Osteoblast (primary cell): ENCODE measurements around the gene RABEPK. TPM values are rescaled to one million over a fixed set of nuclear protein-coding genes. Genes with fewer than 3 reads are reported as not detected.
A peak's percentile ranks its signal among the peaks of the same experiment; 100 is the strongest.
"Not testable (repeated sequence)": the region's sequence is repeated elsewhere in the genome, so short reads cannot be mapped to it uniquely, and the experiment has no call there.

Experiments used
- DNase-seq: peaks from one replicate; pipeline ENCODE4 v3.0.0; 2011; ENCODE audit warnings: low spot score, mixed read lengths; ENCODE audit not compliant: insufficient read length; ENCODE audit errors: missing footprints
- H2AFZ ChIP-seq: 2 replicates; pipeline ENCODE4 v1.6.0; 2011; ENCODE audit warnings: mild to moderate bottlenecking, low read length
- H3K27ac ChIP-seq: 2 replicates; pipeline ENCODE4 v1.5.1; 2011; ENCODE audit warnings: mild to moderate bottlenecking, low read depth, low read length, moderate library complexity
- H3K27me3 ChIP-seq: 2 replicates; pipeline ENCODE4 v1.6.0; 2012; ENCODE audit warnings: mild to moderate bottlenecking, control low read depth, inconsistent platforms, low read length, moderate library complexity; ENCODE audit not compliant: insufficient read depth
- H3K36me3 ChIP-seq: 2 replicates; pipeline ENCODE4 v1.5.1; 2011; ENCODE audit warnings: mild to moderate bottlenecking, low read length, control low read depth, moderate library complexity; ENCODE audit not compliant: insufficient read depth
- H3K4me1 ChIP-seq: 2 replicates; pipeline ENCODE4 v1.5.1; 2011; ENCODE audit warnings: mild to moderate bottlenecking, low read length, control low read depth, moderate library complexity; ENCODE audit not compliant: insufficient read depth
- H3K4me2 ChIP-seq: 2 replicates; pipeline ENCODE4 v1.6.0; 2011; ENCODE audit warnings: mild to moderate bottlenecking, low read length; ENCODE audit not compliant: insufficient read depth
- H3K4me3 ChIP-seq: fragments of 200-600 bp; sonication (generic); 3 replicates; pipeline ENCODE4 v1.5.1; 2012; ENCODE audit warnings: mild to moderate bottlenecking, low read length, inconsistent platforms; ENCODE audit not compliant: insufficient read depth
- H3K79me2 ChIP-seq: 2 replicates; pipeline ENCODE4 v1.6.0; 2012; ENCODE audit warnings: mild to moderate bottlenecking, low read length, control low read depth, inconsistent platforms; ENCODE audit not compliant: insufficient read depth
- H3K9me3 ChIP-seq: 2 replicates; pipeline ENCODE4 v1.5.1; 2011; ENCODE audit warnings: low read depth, low read length, control low read depth
- H4K20me1 ChIP-seq: 2 replicates; pipeline ENCODE4 v1.6.0; 2012; ENCODE audit warnings: mild to moderate bottlenecking, low read length, control low read depth; ENCODE audit not compliant: insufficient read depth
- total RNA-seq: library from RNA; depleted of rRNA; stranded (reverse); fragments of >200 nt; gene quantifications from 2 replicates; pipeline ENCODE4 v1.2.3, GENCODE V29; 2012
- TF ChIP-seq, protein P1 (sequence below): IDR thresholded peaks from 2 replicates; pipeline ENCODE4 v1.5.1; 2011; ENCODE audit warnings: mild to moderate bottlenecking, low read depth, low read length, moderate library complexity; ENCODE audit errors: extremely low read depth

Gene RABEPK
- total RNA-seq, 1 donor: 28.6 TPM

DNA sequence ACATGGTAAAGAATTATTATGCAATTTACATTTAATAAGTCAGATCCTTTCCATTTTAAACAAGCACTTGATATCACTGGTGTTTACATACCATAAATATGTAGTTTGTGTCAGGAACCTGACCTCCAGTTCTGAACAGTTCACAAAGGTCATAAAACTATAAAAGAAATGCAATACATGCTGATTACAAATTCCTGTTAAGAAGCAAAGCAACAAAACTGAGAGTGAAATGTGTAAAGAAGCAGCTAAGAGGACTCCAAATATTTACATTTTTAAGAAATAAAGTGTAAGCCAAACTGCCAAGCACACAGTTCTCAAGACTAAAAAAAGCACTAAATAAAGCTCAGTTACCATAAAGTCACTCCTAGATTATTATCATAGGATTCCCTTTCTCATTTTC is 39.6 kb upstream of the RABEPK start:
- H3K4me1 ChIP-seq: peaks cover 16% of the 10 kb centered on the region
- no peak overlapping the region for H3K4me3 ChIP-seq
- peaks cover 18% of the 10 kb centered on the region for H3K36me3 ChIP-seq
- H4K20me1 ChIP-seq: no peaks in the 10 kb centered on the region
- peaks cover 57% of the 10 kb centered on the region for H3K79me2 ChIP-seq
- no peak overlapping the region for H2AFZ ChIP-seq
- DNase-seq: no peak
- H3K4me2 ChIP-seq: no peak overlapping the region
- no peaks in the 10 kb centered on the region for H3K27me3 ChIP-seq
- H3K27ac ChIP-seq: peak overlapping the region; percentile 34
- H3K9me3 ChIP-seq: no peaks in the 10 kb centered on the region
- TF ChIP-seq, protein P1, sequence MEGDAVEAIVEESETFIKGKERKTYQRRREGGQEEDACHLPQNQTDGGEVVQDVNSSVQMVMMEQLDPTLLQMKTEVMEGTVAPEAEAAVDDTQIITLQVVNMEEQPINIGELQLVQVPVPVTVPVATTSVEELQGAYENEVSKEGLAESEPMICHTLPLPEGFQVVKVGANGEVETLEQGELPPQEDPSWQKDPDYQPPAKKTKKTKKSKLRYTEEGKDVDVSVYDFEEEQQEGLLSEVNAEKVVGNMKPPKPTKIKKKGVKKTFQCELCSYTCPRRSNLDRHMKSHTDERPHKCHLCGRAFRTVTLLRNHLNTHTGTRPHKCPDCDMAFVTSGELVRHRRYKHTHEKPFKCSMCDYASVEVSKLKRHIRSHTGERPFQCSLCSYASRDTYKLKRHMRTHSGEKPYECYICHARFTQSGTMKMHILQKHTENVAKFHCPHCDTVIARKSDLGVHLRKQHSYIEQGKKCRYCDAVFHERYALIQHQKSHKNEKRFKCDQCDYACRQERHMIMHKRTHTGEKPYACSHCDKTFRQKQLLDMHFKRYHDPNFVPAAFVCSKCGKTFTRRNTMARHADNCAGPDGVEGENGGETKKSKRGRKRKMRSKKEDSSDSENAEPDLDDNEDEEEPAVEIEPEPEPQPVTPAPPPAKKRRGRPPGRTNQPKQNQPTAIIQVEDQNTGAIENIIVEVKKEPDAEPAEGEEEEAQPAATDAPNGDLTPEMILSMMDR: no peak

DNA sequence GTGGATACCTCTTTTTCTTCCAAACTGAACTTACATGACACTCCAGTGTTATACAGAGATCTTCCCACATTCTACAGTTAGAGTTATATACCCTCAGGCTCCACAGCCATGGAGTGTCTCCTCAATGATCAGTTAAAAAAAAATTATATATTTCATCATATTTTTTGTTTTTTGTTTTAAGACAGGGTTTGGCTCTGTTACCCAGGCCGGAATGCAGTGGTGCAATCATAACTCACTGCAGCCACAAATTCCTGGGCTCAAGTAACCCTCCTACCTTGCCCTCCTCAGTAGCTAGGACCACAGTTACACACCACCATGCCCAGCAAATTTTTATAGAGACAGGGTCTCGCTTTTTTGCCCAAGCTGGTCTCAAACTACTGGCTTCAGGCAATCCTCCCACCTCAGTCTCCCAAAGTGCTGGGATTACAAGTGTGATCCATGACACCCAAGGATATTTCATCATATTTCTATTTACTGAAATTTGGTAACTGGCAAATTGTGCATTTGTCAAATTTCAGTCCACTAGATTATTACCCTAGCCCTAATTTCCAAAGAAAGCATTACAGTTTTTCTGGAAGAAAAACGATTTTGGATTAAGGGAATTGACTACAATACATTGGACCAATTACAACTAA is 38.9 kb upstream of the RABEPK start:
- Histone ChIP-seq H3K9me3 (no peaks in the 10 kb centered on the region), H3K79me2 (peaks cover 58% of the 10 kb centered on the region), H3K4me1 (peaks cover 23% of the 10 kb centered on the region), H3K4me2 (peak overlapping the region; percentile 8), H3K4me3 (no peak overlapping the region), H2AFZ (no peak overlapping the region), H3K36me3 (peaks cover 18% of the 10 kb centered on the region), H4K20me1 (no peaks in the 10 kb centered on the region), H3K27me3 (no peaks in the 10 kb centered on the region), H3K27ac (peak overlapping the region; percentile 52)
- DNase-seq: no peak
- TF ChIP-seq, protein P1: no peak

DNA sequence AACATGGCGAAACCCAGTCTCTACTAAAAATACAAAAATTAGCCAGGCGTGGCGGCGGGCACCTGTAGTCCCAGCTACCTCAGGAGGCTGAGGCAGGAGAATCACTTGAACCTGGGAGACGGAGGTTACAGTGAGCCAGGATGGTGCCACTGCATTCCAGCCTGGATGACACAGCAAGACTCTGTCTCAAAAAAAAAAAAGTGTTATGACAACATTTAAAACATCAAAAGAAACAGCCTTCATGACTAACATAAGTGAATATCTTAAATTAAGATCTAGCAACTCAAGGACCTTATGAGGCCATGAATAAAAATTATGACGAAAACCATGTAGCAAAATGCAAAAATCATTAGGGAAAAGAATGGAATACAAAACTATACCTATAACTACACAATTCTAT is 37.5 kb upstream of the RABEPK start:
- H3K9me3 ChIP-seq, H4K20me1 ChIP-seq, H3K4me3 ChIP-seq, H3K27me3 ChIP-seq, H3K27ac ChIP-seq, DNase-seq, H2AFZ ChIP-seq, H3K4me2 ChIP-seq: not testable (repeated sequence)
- H3K79me2 ChIP-seq: peaks cover 55% of the 10 kb centered on the region
- H3K4me1 ChIP-seq: peaks cover 28% of the 10 kb centered on the region
- peaks cover 11% of the 10 kb centered on the region for H3K36me3 ChIP-seq

DNA sequence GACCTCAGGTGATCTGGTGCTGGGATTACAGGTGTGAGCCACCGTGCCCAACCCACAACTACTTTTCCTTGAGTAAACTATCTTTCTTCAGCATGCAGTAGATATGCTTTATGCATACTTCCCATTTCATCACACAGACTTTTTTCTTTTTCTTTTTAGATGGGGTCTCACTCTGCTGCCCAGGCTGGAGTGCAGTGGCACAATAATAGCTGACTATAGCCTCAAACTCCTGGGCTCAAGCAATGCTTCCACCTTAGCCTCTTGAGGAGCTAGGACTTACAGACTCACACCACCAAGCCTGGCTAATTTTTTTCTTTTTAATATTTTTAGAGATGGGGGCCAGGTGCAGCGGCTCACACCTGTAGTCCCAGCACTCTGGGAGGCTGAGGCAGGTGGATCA is 33.6 kb upstream of the RABEPK start:
- Histone ChIP-seq H3K79me2 (peaks cover 52% of the 10 kb centered on the region), H3K9me3 (no peaks in the 10 kb centered on the region), H2AFZ (no peak overlapping the region), H4K20me1 (peaks cover 7% of the 10 kb centered on the region), H3K36me3 (peaks cover 19% of the 10 kb centered on the region), H3K27ac (peak overlapping the region; percentile 14), H3K4me3 (no peak overlapping the region), H3K4me2 (no peak overlapping the region), H3K4me1 (peaks cover 22% of the 10 kb centered on the region), H3K27me3 (no peaks in the 10 kb centered on the region)
- TF ChIP-seq, protein P1: no peak
- no peak for DNase-seq
